T-cell (primary cell): Measurements from ENCODE around the gene PRMT1. TPM values are rescaled to one million over a fixed set of nuclear protein-coding genes. Genes with fewer than 3 reads are reported as not detected.
A peak's percentile ranks its signal among the peaks of the same experiment; 100 is the strongest.
"Not testable (repeated sequence)": the region's sequence is repeated elsewhere in the genome, so short reads cannot be mapped to it uniquely, and the experiment has no call there.

Experiments
- ATAC-seq, 4 experiments: fragments of 200-7000 bp in 3 of 4; fragments of 150-1000 bp in 1 of 4; cut with Tn5 transposase; replicated peaks in 1 of 4; 1 replicate in 3 of 4; 2 replicates in 1 of 4; pipeline ENCODE4 v1.10.0; 2021; ENCODE audit warnings: moderate library complexity in 3 of 4, mild to moderate bottlenecking in 2 of 4, moderate number of reproducible peaks in 1 of 4
- CTCF ChIA-PET, 2 donors: fragments of 300-600 bp; sonication (Branson Sonifier 250); formaldehyde crosslinking; loops; one replicate each; lab custom pipeline; 2022; ENCODE audit warnings: antibody characterized with exemption in 2 of 2; lab: Charles Lee
- POLR2A ChIA-PET, 2 donors: fragments of 300-600 bp; sonication (Branson Sonifier 250); formaldehyde crosslinking; loops; one replicate each; lab custom pipeline; 2022; ENCODE audit warnings: antibody characterized with exemption in 2 of 2; lab: Charles Lee
- DNase-seq, 35 experiments: peaks; one replicate each; pipeline versions ENCODE4 v3.0.0 to v3.0.0-alpha.2; 2013 to 2023
- H3K27ac ChIP-seq: one replicate; pipeline ENCODE4 v1.5.1; 2013; ENCODE audit warnings: low read length
- H3K27me3 ChIP-seq, 2 experiments: replicated peaks in 1 of 2; 1 replicate in 1 of 2; 2 replicates in 1 of 2; pipeline versions ENCODE4 v1.6.1 to v1.7.0; 2013; ENCODE audit warnings: low read length in 1 of 2, mixed read lengths in 1 of 2; ENCODE audit not compliant: control insufficient read depth in 2 of 2, insufficient read depth in 2 of 2; ENCODE audit errors: extremely low read depth in 1 of 2
- H3K36me3 ChIP-seq, 2 donors: 1 replicate in 1 of 2; 2 replicates in 1 of 2; pipeline versions ENCODE4 v1.6.1 to v1.7.0; 2013; ENCODE audit warnings: low read length in 1 of 2; ENCODE audit not compliant: control insufficient read depth in 2 of 2, insufficient read depth in 1 of 2; ENCODE audit errors: extremely low read depth in 1 of 2
- H3K4me1 ChIP-seq, 2 experiments: 1 replicate in 1 of 2; 2 replicates in 1 of 2; pipeline versions ENCODE4 v1.6.1 to v1.7.0; 2013; ENCODE audit warnings: low read length in 2 of 2, mixed read lengths in 1 of 2; ENCODE audit not compliant: insufficient read depth in 2 of 2, control insufficient read depth in 1 of 2; ENCODE audit errors: extremely low read depth in 1 of 2
- H3K4me3 ChIP-seq, 2 donors: 1 replicate in 1 of 2; 2 replicates in 1 of 2; pipeline versions ENCODE4 v1.5.1 to v1.7.0; 2013; ENCODE audit warnings: mild to moderate bottlenecking in 2 of 2, low read length in 1 of 2, moderate library complexity in 1 of 2; ENCODE audit not compliant: control insufficient read depth in 1 of 2; ENCODE audit errors: extremely low read depth in 1 of 2
- H3K9me3 ChIP-seq: 2 replicates; pipeline ENCODE4 v1.7.0; 2013
- H3K27ac Mint-ChIP-seq, 2 donors: one replicate each; pipeline ENCODE4 v1.8.0; 2020 to 2021; ENCODE audit warnings: mild to moderate bottlenecking in 2 of 2, mixed read lengths in 2 of 2
- H3K27me3 Mint-ChIP-seq, 2 donors: one replicate each; pipeline ENCODE4 v1.8.0; 2021 to 2022; ENCODE audit warnings: mixed read lengths in 2 of 2
- H3K36me3 Mint-ChIP-seq: one replicate; pipeline ENCODE4 v1.8.0; 2021; ENCODE audit warnings: mixed read lengths
- H3K4me1 Mint-ChIP-seq, 3 donors: one replicate each; pipeline ENCODE4 v1.8.0; 2020 to 2022; ENCODE audit warnings: mixed read lengths in 3 of 3, mild to moderate bottlenecking in 1 of 3
- H3K4me3 Mint-ChIP-seq, 3 donors: one replicate each; pipeline ENCODE4 v1.8.0; 2020 to 2022; ENCODE audit warnings: mild to moderate bottlenecking in 3 of 3, mixed read lengths in 3 of 3, moderate library complexity in 3 of 3
- H3K9me3 Mint-ChIP-seq, 3 donors: one replicate each; pipeline ENCODE4 v1.8.0; 2020 to 2022; ENCODE audit warnings: mixed read lengths in 3 of 3
- WGBS: methylation state at CpG from one replicate; pipeline ENCODE4 v1.1.5; 2013; ENCODE audit warnings: missing lambda C conversion rate; ENCODE audit not compliant: insufficient coverage; 5-methylcytosine and 5-hydroxymethylcytosine counted together
- total RNA-seq, 35 experiments: library from RNA in 6 of 35; stranded (reverse) in 6 of 35; fragments of 120-200 nt in 1 of 35; gene quantifications; one replicate each; pipeline versions ENCODE4 v1.2.1 to v1.2.4 and lab custom pipeline; 2013 to 2026

PRMT1 gene
- total RNA-seq, 5 donors from 2014 or later (not counting 1 experiment from before 2014, with no cell fraction given): 72.0 to 116 (median 107) TPM

GRCh38 chr19:49718511-49718910, 41.4 kb downstream of the PRMT1 start:
- ChIA-PET CTCF (interaction anchor here in 1 of 2 donors (0.7 to 0.9 kb wide), 3 partner anchors 17 to 1386 kb away, joined by 3 read pairs; no protein-coding TSS in a partner anchor), POLR2A (interaction anchor here in 1 of 2 donors (0.6 kb wide), 1 partner anchor 48 kb away, joined by 5 read pairs; the partner anchor contains the start of gene AP2A1)
- DNase-seq (no peak), ATAC-seq (no peak)
- 93% methylated on average over 4 of the region's 8 CpGs for WGBS
- no peaks in the 10 kb centered on the region for H3K9me3 Mint-ChIP-seq
- Histone ChIP-seq H3K4me3 (no peak overlapping the region), H3K27me3 (no peaks in the 10 kb centered on the region), H3K9me3 (no peaks in the 10 kb centered on the region), H3K27ac (no peak overlapping the region), H3K4me1 (peaks cover 0 to 17% of the 10 kb centered on the region in 2 experiments), H3K36me3 (no peaks in the 10 kb centered on the region)
- H3K4me3 Mint-ChIP-seq: peak overlapping the region; percentile 62 to 95 (median 92)
- peaks cover 7% of the 10 kb centered on the region for H3K36me3 Mint-ChIP-seq
- peaks cover 9 to 18% (median 14%) of the 10 kb centered on the region in 3 donors for H3K4me1 Mint-ChIP-seq
- H3K27me3 Mint-ChIP-seq: no peaks in the 10 kb centered on the region
- peak overlapping the region; percentile 34 to 95 for H3K27ac Mint-ChIP-seq

DNA sequence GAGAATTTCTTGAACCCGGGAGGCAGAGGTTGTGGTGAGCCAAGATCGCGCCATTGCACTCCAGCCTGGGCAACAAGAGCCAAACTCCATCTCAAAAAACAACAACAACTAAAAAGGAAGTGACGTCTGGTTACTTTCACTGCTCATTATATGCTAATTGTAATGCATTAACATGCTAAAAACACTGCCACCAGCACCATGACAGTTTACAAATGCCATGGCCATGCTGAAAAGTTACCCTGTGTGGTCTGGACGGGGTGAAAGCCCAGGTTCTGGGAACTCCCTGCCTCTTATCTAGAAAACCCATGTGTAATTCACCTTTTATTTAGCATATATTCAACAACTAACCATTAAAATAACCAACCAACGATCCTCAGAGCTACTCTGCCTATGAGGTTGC, 41.9 kb downstream of the PRMT1 start:
- WGBS: 86% methylated on average over 2 of the region's 6 CpGs
- Mint-ChIP-seq H3K27ac (peak overlapping the region; percentile 39 to 44), H3K4me3 (peak overlapping the region; percentile 37 to 95 (median 43)), H3K27me3 (no peaks in the 10 kb centered on the region), H3K4me1 (peaks cover 9 to 18% (median 14%) of the 10 kb centered on the region in 3 donors), H3K36me3 (peaks cover 9% of the 10 kb centered on the region), H3K9me3 (no peaks in the 10 kb centered on the region)
- no peaks in the 10 kb centered on the region for H3K36me3 ChIP-seq
- ChIA-PET CTCF (no interaction called here), POLR2A (no interaction called here)
- no peak for ATAC-seq
- no peak overlapping the region for H3K27ac ChIP-seq
- H3K27me3 ChIP-seq: no peaks in the 10 kb centered on the region
- DNase-seq: no peak
- no peak overlapping the region for H3K4me3 ChIP-seq
- peaks cover 0 to 17% of the 10 kb centered on the region in 2 experiments for H3K4me1 ChIP-seq
- H3K9me3 ChIP-seq: no peaks in the 10 kb centered on the region

DNA sequence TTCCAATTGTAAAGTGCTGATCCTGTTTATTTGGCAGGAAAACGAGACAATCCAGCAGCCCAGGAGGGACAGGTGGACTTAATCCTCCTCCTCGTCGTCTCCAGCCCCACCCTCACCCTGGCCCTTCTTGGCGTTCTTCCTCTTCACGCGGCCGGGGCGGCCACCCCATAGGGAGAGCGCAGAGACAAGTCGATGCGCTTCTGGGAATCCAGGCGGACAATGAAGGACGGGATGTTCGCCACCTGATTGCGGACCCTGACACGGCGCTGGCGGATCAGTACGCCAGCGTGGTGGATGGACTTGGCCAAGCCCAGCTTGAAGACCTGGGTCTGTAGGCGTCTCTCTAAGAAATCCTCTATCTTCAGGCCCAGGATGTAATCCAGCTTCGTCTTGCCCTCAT, 42.3 kb downstream of the PRMT1 start:
- 87% methylated on average over 17 of the region's 22 CpGs for WGBS
- ATAC-seq, H3K27ac Mint-ChIP-seq, H3K4me3 Mint-ChIP-seq, POLR2A ChIA-PET, DNase-seq, H3K36me3 Mint-ChIP-seq, H3K9me3 Mint-ChIP-seq, H3K27me3 Mint-ChIP-seq, H3K36me3 ChIP-seq, H3K4me3 ChIP-seq, H3K9me3 ChIP-seq, H3K27ac ChIP-seq, H3K27me3 ChIP-seq: not testable (repeated sequence)
- peaks cover 9 to 18% (median 14%) of the 10 kb centered on the region in 3 donors for H3K4me1 Mint-ChIP-seq
- CTCF ChIA-PET: interaction anchor here (0.6 to 0.7 kb wide), 4 partner anchors 37 to 367 kb away, joined by 3 to 5 read pairs (median 4); no protein-coding TSS in a partner anchor
- H3K4me1 ChIP-seq: peaks cover 0 to 17% of the 10 kb centered on the region in 2 experiments

DNA sequence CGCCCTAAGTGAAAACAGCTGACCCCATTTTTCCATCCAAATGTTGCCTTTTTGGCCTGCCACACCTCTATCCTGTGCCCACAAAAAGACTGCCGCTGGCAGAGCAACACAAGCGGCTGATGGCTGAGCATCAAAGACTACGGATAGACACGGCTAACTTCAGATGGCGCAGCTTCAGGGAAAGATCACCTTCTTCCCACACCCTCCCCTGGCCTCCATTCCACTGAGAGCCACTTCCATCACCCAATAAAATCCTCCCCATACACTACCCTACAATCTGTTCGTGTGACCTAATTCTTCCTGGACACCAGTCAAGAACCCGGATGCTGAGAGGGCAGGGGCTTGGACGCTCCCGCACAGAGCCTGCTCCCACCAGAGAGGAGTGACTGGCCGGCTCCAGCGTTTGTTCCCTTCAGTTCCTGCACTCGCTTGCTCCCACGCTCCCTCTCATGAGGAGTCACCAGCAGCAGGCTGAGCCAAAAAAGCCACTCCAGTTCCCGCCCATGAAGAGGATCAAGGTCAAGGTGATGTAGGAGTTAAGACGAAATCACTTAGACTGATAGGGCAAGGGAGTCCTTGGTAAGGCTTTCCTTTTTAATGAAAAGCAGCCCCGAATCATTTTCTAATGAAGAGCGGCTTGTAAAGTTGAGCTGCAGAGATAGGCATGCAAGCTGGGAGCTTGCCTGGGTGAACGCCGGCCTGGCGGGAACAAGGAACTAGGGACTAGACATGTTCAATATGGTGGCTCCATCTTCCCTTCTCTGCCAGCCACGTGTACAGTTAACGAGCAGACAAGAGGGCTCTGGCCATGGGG, 50.4 kb downstream of the PRMT1 start:
- ChIA-PET POLR2A (no interaction called here), CTCF (no interaction called here)
- no peaks in the 10 kb centered on the region for H3K36me3 ChIP-seq
- 92% methylated on average over 18 of the region's 23 CpGs for WGBS
- Mint-ChIP-seq H3K4me3 (no peak overlapping the region), H3K4me1 (no peaks in the 10 kb centered on the region), H3K27ac (no peak overlapping the region), H3K36me3 (peaks cover 16% of the 10 kb centered on the region), H3K9me3 (no peaks in the 10 kb centered on the region), H3K27me3 (peaks cover 0 to 2% of the 10 kb centered on the region in 2 donors)
- ATAC-seq (no peak), DNase-seq (no peak)
- no peaks in the 10 kb centered on the region for H3K9me3 ChIP-seq
- no peak overlapping the region for H3K27ac ChIP-seq
- no peak overlapping the region for H3K4me3 ChIP-seq
- peaks cover 0 to 3% of the 10 kb centered on the region in 2 experiments for H3K27me3 ChIP-seq
- H3K4me1 ChIP-seq: no peaks in the 10 kb centered on the region

DNA sequence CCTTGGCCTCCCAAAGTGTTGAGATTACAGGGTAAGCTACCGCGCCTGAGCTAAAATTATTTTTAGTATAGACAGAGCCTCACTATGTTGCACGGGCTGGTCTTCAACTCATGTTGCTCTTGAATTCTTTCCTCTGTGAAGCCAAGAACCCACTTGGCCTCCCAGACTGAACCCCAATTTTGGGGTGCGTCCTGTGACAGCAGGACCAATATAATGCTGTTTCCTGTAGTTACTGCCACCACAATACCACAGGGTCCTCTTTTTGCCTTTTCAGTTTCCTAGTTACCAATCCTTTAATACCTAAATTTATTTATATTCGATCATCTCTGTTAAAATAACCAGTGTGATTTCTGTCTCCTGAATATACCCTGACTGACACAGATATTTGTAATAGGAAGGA, 53.1 kb downstream of the PRMT1 start:
- Histone ChIP-seq H3K4me1 (no peaks in the 10 kb centered on the region), H3K27ac (no peak overlapping the region), H3K36me3 (no peaks in the 10 kb centered on the region), H3K4me3 (no peak overlapping the region), H3K9me3 (no peaks in the 10 kb centered on the region), H3K27me3 (peaks cover 0 to 11% of the 10 kb centered on the region in 2 experiments)
- Mint-ChIP-seq H3K27me3 (peaks cover 0 to 2% of the 10 kb centered on the region in 2 donors), H3K4me3 (no peak overlapping the region), H3K27ac (no peak overlapping the region), H3K4me1 (no peaks in the 10 kb centered on the region), H3K36me3 (peaks cover 7% of the 10 kb centered on the region), H3K9me3 (no peaks in the 10 kb centered on the region)
- WGBS: 40% methylated on average over 1 of the region's 5 CpGs
- ChIA-PET POLR2A (no interaction called here), CTCF (no interaction called here)
- no peak for DNase-seq
- no peak for ATAC-seq
